Liver (tissue), 9 donors: ENCODE measurements around the gene SNX19. TPM values are rescaled to one million over a fixed set of nuclear protein-coding genes. Genes with fewer than 3 reads are reported as not detected.

Experiments used
- DNase-seq: peaks from one replicate; pipeline ENCODE4 v3.0.0-alpha.2; 2017; ENCODE audit warnings: low spot score
- H3K27ac ChIP-seq, 2 donors: one replicate each; pipeline ENCODE4 v1.7.0; 2013; ENCODE audit warnings: inconsistent platforms in 2 of 2, low read length in 2 of 2, control low read depth in 1 of 2, low read depth in 1 of 2, mild to moderate bottlenecking in 1 of 2
- H3K27me3 ChIP-seq, 4 donors: one replicate each; pipeline versions ENCODE4 v1.6.1 to v1.7.0; 2013; ENCODE audit warnings: low read length in 3 of 4, inconsistent platforms in 1 of 4, mild to moderate bottlenecking in 1 of 4, moderate library complexity in 1 of 4; ENCODE audit not compliant: control insufficient read depth in 4 of 4, insufficient read depth in 4 of 4
- H3K36me3 ChIP-seq, 4 donors: one replicate each; pipeline versions ENCODE4 v1.6.1 to v1.7.0; 2013; ENCODE audit warnings: low read length in 3 of 4, mild to moderate bottlenecking in 3 of 4, low read depth in 1 of 4, moderate library complexity in 1 of 4; ENCODE audit not compliant: control insufficient read depth in 4 of 4, insufficient read depth in 3 of 4
- H3K4me1 ChIP-seq, 4 donors: one replicate each; pipeline versions ENCODE4 v1.6.1 to v1.7.0; 2013; ENCODE audit warnings: low read length in 3 of 4, mild to moderate bottlenecking in 3 of 4, moderate library complexity in 1 of 4; ENCODE audit not compliant: control insufficient read depth in 4 of 4, insufficient read depth in 4 of 4
- H3K4me3 ChIP-seq, 3 donors: one replicate each; pipeline versions ENCODE4 v1.6.1 to v1.7.0; 2013; ENCODE audit warnings: low read length in 3 of 3, control low read depth in 1 of 3, low read depth in 1 of 3, mild to moderate bottlenecking in 1 of 3
- H3K9ac ChIP-seq, 2 donors: one replicate each; pipeline ENCODE4 v1.7.0; 2013; ENCODE audit warnings: low read length in 2 of 2, mild to moderate bottlenecking in 2 of 2, moderate library complexity in 2 of 2, control low read depth in 1 of 2, low read depth in 1 of 2
- H3K9me3 ChIP-seq, 4 donors: one replicate each; pipeline versions ENCODE4 v1.6.1 to v1.7.0; 2013; ENCODE audit warnings: low read length in 3 of 4; ENCODE audit not compliant: control insufficient read depth in 4 of 4
- ATF3 ChIP-seq: IDR thresholded peaks from 2 replicates; pipeline ENCODE4 v1.6.1; 2016; ENCODE audit warnings: antibody characterized with exemption
- CTCF ChIP-seq: fragments of 150-350 bp; IDR thresholded peaks from 2 replicates; pipeline ENCODE4 v1.5.1; 2017; ENCODE audit warnings: improper control_type of control experiment, low read depth, low read length; ENCODE audit not compliant: missing input control
- EGR1 ChIP-seq, 2 donors: IDR thresholded peaks; 2 replicates each; pipeline ENCODE4 v1.6.1; 2016 to 2018; ENCODE audit warnings: antibody characterized with exemption in 2 of 2, low read depth in 2 of 2
- FOXA2 ChIP-seq: IDR thresholded peaks from 2 replicates; pipeline ENCODE4 v1.6.1; 2016; ENCODE audit warnings: antibody characterized with exemption
- GABPA ChIP-seq, 2 donors: IDR thresholded peaks in 1 of 2; conservative IDR thresholded peaks in 1 of 2; 2 replicates each; pipeline ENCODE4 v1.6.1; 2016; ENCODE audit warnings: antibody characterized with exemption in 2 of 2, mild to moderate bottlenecking in 1 of 2, moderate library complexity in 1 of 2
- HNF4A ChIP-seq, 2 donors: conservative IDR thresholded peaks; 2 replicates each; pipeline ENCODE4 v1.6.1; 2016; ENCODE audit warnings: antibody characterized with exemption in 2 of 2, mild to moderate bottlenecking in 2 of 2
- HNF4G ChIP-seq: IDR thresholded peaks from 2 replicates; pipeline ENCODE4 v1.6.1; 2016; ENCODE audit warnings: antibody characterized with exemption
- MAX ChIP-seq: IDR thresholded peaks from 2 replicates; pipeline ENCODE4 v1.6.1; 2016; ENCODE audit warnings: antibody characterized with exemption
- NR2F2 ChIP-seq: IDR thresholded peaks from 2 replicates; pipeline ENCODE4 v1.6.1; 2016; ENCODE audit warnings: antibody characterized with exemption
- RAD21 ChIP-seq, 2 donors: IDR thresholded peaks; 2 replicates each; pipeline ENCODE4 v1.6.1; 2016; ENCODE audit warnings: antibody characterized with exemption in 2 of 2, mild to moderate bottlenecking in 2 of 2
- REST ChIP-seq: IDR thresholded peaks from 2 replicates; pipeline ENCODE4 v1.6.1; 2016; ENCODE audit warnings: antibody characterized with exemption, mild to moderate bottlenecking
- SP1 ChIP-seq: IDR thresholded peaks from 2 replicates; pipeline ENCODE4 v1.6.1; 2018; ENCODE audit warnings: antibody characterized with exemption, mild to moderate bottlenecking
- TAF1 ChIP-seq: conservative IDR thresholded peaks from 2 replicates; pipeline ENCODE4 v1.6.1; 2016; ENCODE audit warnings: antibody characterized with exemption, mild to moderate bottlenecking
- YY1 ChIP-seq: IDR thresholded peaks from 2 replicates; pipeline ENCODE4 v1.6.1; 2016; ENCODE audit warnings: antibody characterized with exemption, mild to moderate bottlenecking
- ZBTB33 ChIP-seq: IDR thresholded peaks from 2 replicates; pipeline ENCODE4 v1.6.1; 2016; ENCODE audit warnings: antibody characterized with exemption
- WGBS: extraction: QIAGEN DNeasy Blood & Tissue Kit; methylation state at CpG from one replicate; pipeline ENCODE4 v1.1.7; 2013; 5-methylcytosine and 5-hydroxymethylcytosine counted together
- polyA plus RNA-seq, 2 donors: library from polyadenylated mRNA; stranded (reverse) in 1 of 2; unstranded in 1 of 2; fragments of 200-250 nt in 1 of 2; fragments of >200 nt in 1 of 2; fragmentation: Nextera tagmentation in 1 of 2; extraction: Ambion mirVana in 1 of 2; gene quantifications; one replicate each; pipeline versions ENCODE4 v1.2.1 to v1.2.3, GENCODE V29; 2013 to 2015
- total RNA-seq, 2 donors: library from RNA; depleted of rRNA; stranded (reverse); fragments of >200 nt; gene quantifications; one replicate each; pipeline ENCODE4 v1.2.3, GENCODE V29; 2014
- donor health status: healthy.
- donor health status: healthy.
- donor health status: healthy.
- donor health status: healthy.
- donor health status: healthy.

The SNX19 gene
- total and polyA plus RNA-seq, 4 donors = 16.5 to 94.5 (median 32.7) TPM

GRCh38 chr11:130947058-130947457 lies 30.8 kb upstream of the SNX19 start:
- H3K4me3 ChIP-seq = no peak overlapping the region
- no peak for DNase-seq
- H3K9ac ChIP-seq = no peak overlapping the region
- H3K36me3 ChIP-seq = no peaks in the 10 kb centered on the region
- no peak overlapping the region for H3K27ac ChIP-seq
- H3K9me3 ChIP-seq = no peaks in the 10 kb centered on the region
- TF ChIP-seq HNF4A (conservative IDR thresholded peaks at IDR 0.05) (no peak), GABPA (IDR thresholded peaks at IDR 0.05 in 1 of 2, conservative IDR thresholded peaks at IDR 0.05 in 1 of 2) (no peak), ATF3 (no peak), ZBTB33 (no peak), SP1 (no peak), EGR1 (IDR thresholded peaks at IDR 0.05; ENCODE audit: low read depth in 2 of 2) (no peak), YY1 (no peak), RAD21 (IDR thresholded peaks at IDR 0.05) (no peak), CTCF (no peak), MAX (no peak), REST (no peak), NR2F2 (no peak), FOXA2 (no peak)
- WGBS = 52% methylated on average over 3 of the region's 3 CpGs
- H3K4me1 ChIP-seq = no peaks in the 10 kb centered on the region
- H3K27me3 ChIP-seq = peaks cover 0 to 4% (median 0%) of the 10 kb centered on the region in 4 donors

GRCh38 chr11:130945896-130946295 lies 29.6 kb upstream of the SNX19 start:
- DNase-seq = no peak
- 77% methylated on average over 9 of the region's 9 CpGs for WGBS
- TF ChIP-seq ZBTB33 = no peak
- no peak for TF ChIP-seq RAD21 (IDR thresholded peaks at IDR 0.05)
- TF ChIP-seq HNF4A (conservative IDR thresholded peaks at IDR 0.05) = no peak
- TF ChIP-seq FOXA2 = no peak
- TF ChIP-seq TAF1 = no peak
- TF ChIP-seq YY1 = no peak
- no peak for TF ChIP-seq HNF4G
- no peak for TF ChIP-seq NR2F2
- TF ChIP-seq REST = no peak

More at GRCh38 chr11:130945896-130946295, 29.6 kb upstream of the SNX19 start:
- Histone ChIP-seq H3K4me1 (no peaks in the 10 kb centered on the region), H3K27me3 (peaks cover 0 to 4% (median 0%) of the 10 kb centered on the region in 4 donors), H3K9me3 (no peaks in the 10 kb centered on the region), H3K9ac (no peak overlapping the region), H3K4me3 (no peak overlapping the region), H3K27ac (no peak overlapping the region), H3K36me3 (no peaks in the 10 kb centered on the region)
